Neuronal stem cell (in vitro differentiated cells): Measurements from ENCODE around the gene ANTXR1.

Experiments
- DNase-seq: peaks from one replicate; pipeline ENCODE4 v3.0.0-alpha.2; 2013; ENCODE audit warnings: low spot score
- H2AFZ ChIP-seq: one replicate; pipeline ENCODE4 v1.6.1; 2013; ENCODE audit warnings: mild to moderate bottlenecking, low read length, inconsistent platforms
- H2AK5ac ChIP-seq: 2 replicates; pipeline ENCODE4 v1.6.1; 2013; ENCODE audit warnings: low read depth, mild to moderate bottlenecking, inconsistent platforms, low read length, moderate library complexity, mixed read lengths
- H2BK120ac ChIP-seq: 2 replicates; pipeline ENCODE4 v1.6.1; 2013; ENCODE audit warnings: low read depth, mild to moderate bottlenecking, inconsistent platforms, low read length, moderate library complexity, mixed read lengths
- H2BK12ac ChIP-seq: one replicate; pipeline ENCODE4 v1.6.1; 2013; ENCODE audit warnings: low read length, inconsistent platforms
- H2BK15ac ChIP-seq: 2 replicates; pipeline ENCODE4 v1.6.1; 2013; ENCODE audit warnings: mild to moderate bottlenecking, low read length, inconsistent platforms, mixed read lengths
- H2BK5ac ChIP-seq: one replicate; pipeline ENCODE4 v1.6.1; 2013; ENCODE audit warnings: inconsistent platforms, mild to moderate bottlenecking, low read length, moderate library complexity
- H3K14ac ChIP-seq: one replicate; pipeline ENCODE4 v1.6.1; 2013; ENCODE audit warnings: low read length, inconsistent platforms
- H3K18ac ChIP-seq: 2 replicates; pipeline ENCODE4 v1.6.1; 2013; ENCODE audit warnings: low read length, inconsistent platforms
- H3K23ac ChIP-seq: 2 replicates; pipeline ENCODE4 v1.6.1; 2013; ENCODE audit warnings: low read depth, mild to moderate bottlenecking, mixed read lengths, low read length, inconsistent platforms; ENCODE audit not compliant: poor library complexity
- H3K27ac ChIP-seq: replicated peaks from 3 replicates; pipeline ENCODE4 v1.5.1; 2013; ENCODE audit warnings: low read length, inconsistent platforms
- H3K27me3 ChIP-seq, 3 experiments: 2 replicates each; pipeline ENCODE4 v1.6.1; 2013; ENCODE audit warnings: low read length in 3 of 3, mild to moderate bottlenecking in 2 of 3, inconsistent platforms in 1 of 3, low read depth in 1 of 3, mixed read lengths in 1 of 3, moderate library complexity in 1 of 3; ENCODE audit not compliant: control insufficient read depth in 3 of 3, insufficient read depth in 3 of 3
- H3K36me3 ChIP-seq, 2 donors: replicated peaks in 1 of 2; 2 replicates each; pipeline ENCODE4 v1.6.1; 2013; ENCODE audit warnings: low read length in 2 of 2; ENCODE audit not compliant: control insufficient read depth in 2 of 2, insufficient read depth in 2 of 2
- H3K4ac ChIP-seq: 2 replicates; pipeline ENCODE4 v1.6.1; 2013; ENCODE audit warnings: inconsistent platforms, mild to moderate bottlenecking, low read length, moderate library complexity
- H3K4me1 ChIP-seq, 2 donors: 1 replicate in 1 of 2; 2 replicates in 1 of 2; pipeline ENCODE4 v1.6.1; 2013; ENCODE audit warnings: low read length in 2 of 2, low read depth in 1 of 2; ENCODE audit not compliant: control insufficient read depth in 2 of 2, insufficient read depth in 1 of 2
- H3K4me2 ChIP-seq: one replicate; pipeline ENCODE4 v1.6.1; 2013; ENCODE audit warnings: mild to moderate bottlenecking, low read length, inconsistent platforms; ENCODE audit not compliant: insufficient read depth, poor library complexity, severe bottlenecking
- H3K4me3 ChIP-seq, 2 donors: 2 replicates each; pipeline ENCODE4 v1.5.1; 2013; ENCODE audit warnings: low read length in 2 of 2, mild to moderate bottlenecking in 2 of 2, inconsistent platforms in 1 of 2, moderate library complexity in 1 of 2
- H3K79me1 ChIP-seq: one replicate; pipeline ENCODE4 v1.6.1; 2013; ENCODE audit warnings: low read depth, mild to moderate bottlenecking, inconsistent platforms, low read length, moderate library complexity
- H3K9ac ChIP-seq: one replicate; pipeline ENCODE4 v1.6.1; 2013; ENCODE audit warnings: mild to moderate bottlenecking, low read depth, low read length, inconsistent platforms; ENCODE audit not compliant: poor library complexity
- H3K9me3 ChIP-seq, 2 donors: replicated peaks in 1 of 2; 2 replicates each; pipeline versions ENCODE3 to v1.6.1; 2013; ENCODE audit warnings: low read length in 2 of 2, mild to moderate bottlenecking in 2 of 2, inconsistent platforms in 1 of 2, low read depth in 1 of 2, mixed read lengths in 1 of 2, moderate library complexity in 1 of 2; ENCODE audit not compliant: control insufficient read depth in 2 of 2, insufficient read depth in 1 of 2
- H4K8ac ChIP-seq: one replicate; pipeline ENCODE4 v1.6.1; 2013; ENCODE audit warnings: low read depth, mild to moderate bottlenecking, inconsistent platforms, low read length, moderate library complexity
- H4K91ac ChIP-seq: one replicate; pipeline ENCODE4 v1.6.1; 2013; ENCODE audit warnings: low read length, low read depth, mild to moderate bottlenecking, inconsistent platforms; ENCODE audit not compliant: poor library complexity
- WGBS, 2 donors: extraction: QIAGEN DNeasy Blood & Tissue Kit; methylation state at CpG; one replicate each; pipeline ENCODE4 v1.1.7; 2013; ENCODE audit warnings: missing lambda C conversion rate in 2 of 2, mixed read lengths in 1 of 2; ENCODE audit not compliant: insufficient read length in 2 of 2, insufficient replicate concordance in 1 of 2; ENCODE audit errors: extremely low coverage in 2 of 2; 5-methylcytosine and 5-hydroxymethylcytosine counted together

ANTXR1 gene

DNA sequence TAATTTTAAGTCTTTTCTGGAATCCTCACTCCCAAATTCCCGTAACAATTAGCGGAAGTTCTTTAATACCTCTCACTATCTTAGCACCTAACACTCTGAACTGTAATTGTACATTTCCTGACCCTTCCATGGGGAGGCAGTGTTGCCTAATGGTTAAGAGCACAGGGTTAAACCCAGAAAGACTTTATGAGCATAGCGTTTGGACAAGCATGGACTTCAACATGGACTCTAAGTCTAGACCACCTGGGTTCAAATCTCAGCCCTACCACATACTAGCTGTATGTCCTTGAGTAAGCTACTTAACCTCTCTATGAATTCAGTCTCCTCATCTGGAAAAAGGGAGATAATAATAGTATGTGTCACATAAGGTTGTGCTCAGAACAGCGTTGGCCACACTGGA lies 13.0 kb downstream of the ANTXR1 start:
- H3K18ac ChIP-seq: no peak overlapping the region
- no peaks in the 10 kb centered on the region for H3K36me3 ChIP-seq
- no peak overlapping the region for H4K91ac ChIP-seq
- DNase-seq: no peak
- no peak overlapping the region for H3K4me3 ChIP-seq
- no peak overlapping the region for H3K27ac ChIP-seq
- H3K9me3 ChIP-seq: peaks cover 0 to 11% of the 10 kb centered on the region in 2 donors
- H2AK5ac ChIP-seq: no peak overlapping the region
- no peaks in the 10 kb centered on the region for H3K79me1 ChIP-seq
- no peak overlapping the region for H2BK120ac ChIP-seq
- no peak overlapping the region for H3K9ac ChIP-seq
- no peak overlapping the region for H2BK12ac ChIP-seq
- H2BK5ac ChIP-seq: no peak overlapping the region
- H3K27me3 ChIP-seq: no peaks in the 10 kb centered on the region
- H4K8ac ChIP-seq: no peak overlapping the region
- no peak overlapping the region for H2BK15ac ChIP-seq
- whole genome bisulfite sequencing, 2 donors: no CpG with 5 or more reads among the region's 4 CpGs
- H3K14ac ChIP-seq: no peak overlapping the region
- H2AFZ ChIP-seq: no peak overlapping the region
- H3K23ac ChIP-seq: no peak overlapping the region
- H3K4me1 ChIP-seq: peaks cover 1 to 7% of the 10 kb centered on the region in 2 donors
- no peak overlapping the region for H3K4ac ChIP-seq
- H3K4me2 ChIP-seq: no peak overlapping the region

DNA sequence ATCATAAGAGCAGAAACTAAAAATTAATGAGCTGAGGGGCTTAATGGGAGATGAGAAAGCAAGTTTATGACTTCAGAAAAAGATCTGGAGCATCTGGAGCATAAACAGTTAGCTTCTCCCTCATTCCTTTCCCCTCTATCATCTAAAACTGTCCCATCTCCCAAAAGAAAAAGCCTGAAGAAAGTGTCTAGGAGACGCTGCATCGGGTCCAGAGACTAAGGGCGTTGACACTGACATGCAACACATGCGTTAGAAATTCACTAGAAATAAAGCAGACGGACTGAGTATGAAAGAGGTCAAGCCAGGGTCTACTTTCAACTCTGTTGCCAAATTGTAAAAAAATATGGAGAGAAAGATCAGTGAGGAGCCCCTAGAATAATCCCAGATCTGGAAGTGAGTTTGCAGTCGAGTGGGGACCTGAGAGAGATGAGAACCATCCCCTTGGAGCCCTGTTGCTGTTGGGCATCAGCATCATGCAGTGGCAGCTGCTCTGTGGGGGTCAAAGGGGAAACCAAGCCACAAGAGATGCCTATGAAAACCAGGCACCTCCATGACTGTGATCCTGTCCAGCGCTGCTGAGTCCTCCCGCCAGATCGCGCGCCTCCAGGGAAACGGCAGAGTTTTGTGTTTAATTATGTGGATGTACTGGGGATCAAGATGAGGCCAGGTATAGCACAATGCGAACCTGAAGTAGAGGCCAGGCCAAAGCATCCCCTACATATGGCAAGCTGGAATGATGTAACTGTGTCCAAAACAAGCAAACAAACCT lies 13.9 kb downstream of the ANTXR1 start:
- Histone ChIP-seq H4K91ac (no peak overlapping the region), H3K14ac (no peak overlapping the region), H3K9me3 (peaks cover 0 to 11% of the 10 kb centered on the region in 2 donors), H3K4me2 (no peak overlapping the region), H3K9ac (peak overlapping the region; percentile 4), H2AK5ac (no peak overlapping the region), H3K27me3 (no peaks in the 10 kb centered on the region), H3K18ac (no peak overlapping the region), H4K8ac (no peak overlapping the region), H3K4ac (no peak overlapping the region), H2BK120ac (no peak overlapping the region), H2BK15ac (no peak overlapping the region), H3K36me3 (no peaks in the 10 kb centered on the region), H3K4me1 (peaks cover 6 to 16% of the 10 kb centered on the region in 2 donors), H3K4me3 (no peak overlapping the region), H2BK12ac (no peak overlapping the region), H2AFZ (no peak overlapping the region), H3K27ac (no peak overlapping the region), H3K23ac (no peak overlapping the region), H3K79me1 (no peaks in the 10 kb centered on the region), H2BK5ac (no peak overlapping the region)
- no CpG with 5 or more reads among the region's 13 CpGs for WGBS, 2 donors
- no peak for DNase-seq

GRCh38 chr2:69030800-69031428 lies 17.9 kb downstream of the ANTXR1 start:
- Histone ChIP-seq H2BK5ac (no peak overlapping the region), H3K4me3 (no peak overlapping the region), H3K4me1 (peaks cover 8 to 27% of the 10 kb centered on the region in 2 donors), H4K91ac (no peak overlapping the region), H3K9ac (no peak overlapping the region), H2BK15ac (no peak overlapping the region), H2AFZ (no peak overlapping the region), H3K18ac (no peak overlapping the region), H3K27ac (no peak overlapping the region), H2BK120ac (no peak overlapping the region), H3K23ac (no peak overlapping the region), H3K14ac (no peak overlapping the region), H3K4me2 (no peak overlapping the region), H3K9me3 (peaks cover 0 to 11% of the 10 kb centered on the region in 2 donors), H3K79me1 (no peaks in the 10 kb centered on the region), H2AK5ac (no peak overlapping the region), H3K36me3 (no peaks in the 10 kb centered on the region), H3K4ac (no peak overlapping the region), H2BK12ac (no peak overlapping the region), H4K8ac (no peak overlapping the region), H3K27me3 (no peaks in the 10 kb centered on the region)
- no peak for DNase-seq
- whole genome bisulfite sequencing, 2 donors: no CpG with 5 or more reads among the region's 6 CpGs

- H3K27ac ChIP-seq: no peak overlapping the region
- no peak overlapping the region for H3K4ac ChIP-seq
- no peaks in the 10 kb centered on the region for H3K79me1 ChIP-seq
- H4K91ac ChIP-seq: no peak overlapping the region
- H3K4me2 ChIP-seq: no peak overlapping the region
- H3K4me3 ChIP-seq: no peak overlapping the region
- no peaks in the 10 kb centered on the region for H3K36me3 ChIP-seq
- H3K9me3 ChIP-seq: peaks cover 0 to 11% of the 10 kb centered on the region in 2 donors
- no peaks in the 10 kb centered on the region for H3K27me3 ChIP-seq
- H4K8ac ChIP-seq: no peak overlapping the region
- H2BK120ac ChIP-seq: no peak overlapping the region
- no peak overlapping the region for H2BK12ac ChIP-seq
- H3K9ac ChIP-seq: no peak overlapping the region
- DNase-seq: no peak
- WGBS, 2 donors: no CpG with 5 or more reads among the region's 1 CpG
- no peak overlapping the region for H2BK5ac ChIP-seq
- no peak overlapping the region for H3K23ac ChIP-seq
- H3K14ac ChIP-seq: no peak overlapping the region
- H2AK5ac ChIP-seq: no peak overlapping the region
- no peak overlapping the region for H3K18ac ChIP-seq
- peaks cover 8 to 27% of the 10 kb centered on the region in 2 donors for H3K4me1 ChIP-seq
- H2AFZ ChIP-seq: no peak overlapping the region
- no peak overlapping the region for H2BK15ac ChIP-seq
Measured at GRCh38 chr2:69031466-69031865, 18.5 kb downstream of the ANTXR1 start.
